Prostate gland (tissue), 2 donors: Measurements from ENCODE around the gene SKAP1. TPM values are rescaled to one million over a fixed set of nuclear protein-coding genes. Genes with fewer than 3 reads are reported as not detected.

Source experiments
- DNase-seq: peaks from one replicate; pipeline ENCODE4 v3.0.0-alpha.2; 2019; ENCODE audit warnings: low spot score
- H3K27ac ChIP-seq, 2 donors: fragments of 200-600 bp; sonication (generic); 2 replicates each; pipeline ENCODE4 v1.5.1; 2017 to 2019
- H3K27me3 ChIP-seq: fragments of 200-600 bp; sonication (generic); replicated peaks from 2 replicates; pipeline ENCODE4 v1.5.1; 2019; ENCODE audit not compliant: insufficient read depth
- H3K36me3 ChIP-seq, 2 donors: fragments of 200-600 bp; sonication (generic); 1 replicate in 1 of 2; 2 replicates in 1 of 2; pipeline versions ENCODE4 v1.5.1 to v1.8.1; 2017 to 2019
- H3K4me1 ChIP-seq: fragments of 200-600 bp; sonication (generic); replicated peaks from 2 replicates; pipeline ENCODE4 v1.5.1; 2019
- H3K4me3 ChIP-seq, 2 donors: fragments of 200-600 bp; sonication (generic); 2 replicates each; pipeline ENCODE4 v1.5.1; 2017 to 2019
- H3K9me3 ChIP-seq: fragments of 200-600 bp; sonication (generic); 2 replicates; pipeline ENCODE4 v1.5.1; 2017
- POLR2A ChIP-seq: fragments of 450-650 bp; IDR thresholded peaks from one replicate; pipeline ENCODE4 v1.6.1; 2016; ENCODE audit warnings: antibody characterized with exemption, mild to moderate bottlenecking
- POLR2AphosphoS5 ChIP-seq: sonication (generic); formaldehyde crosslinking; IDR thresholded peaks from one replicate; pipeline ENCODE4 v1.6.1; 2017; ENCODE audit warnings: antibody characterized with exemption
- WGBS: methylation state at CpG from one replicate; pipeline ENCODE4 v1.1.5; 2018; 5-methylcytosine and 5-hydroxymethylcytosine counted together
- intact Hi-C: fragments of 100-400 bp; cut with DNase I; formaldehyde crosslinking; loops from one replicate; pipeline ENCODE4 v1.14.2; 2022
- total RNA-seq, 2 donors: library from RNA; depleted of rRNA; stranded (reverse); fragments of >200 nt; gene quantifications; one replicate each; pipeline ENCODE4 v1.1.0, GENCODE V29; 2016
- TF ChIP-seq, protein P1 (sequence below), 4 experiments: fragments of 200-600 bp in 2 of 4; fragments of 450-650 bp in 2 of 4; sonication (generic) in 2 of 4; IDR thresholded peaks; 1 replicate in 3 of 4; 2 replicates in 1 of 4; pipeline ENCODE4 v1.5.1; 2016 to 2019; ENCODE audit warnings: antibody characterized with exemption in 4 of 4, mild to moderate bottlenecking in 2 of 4, moderate library complexity in 2 of 4

The SKAP1 gene
- total RNA-seq, 2 donors from 2014 or later: 1.1 to 1.4 TPM

- TF ChIP-seq POLR2A: no peak
- TF ChIP-seq POLR2AphosphoS5: no peak
- TF ChIP-seq, protein P1, sequence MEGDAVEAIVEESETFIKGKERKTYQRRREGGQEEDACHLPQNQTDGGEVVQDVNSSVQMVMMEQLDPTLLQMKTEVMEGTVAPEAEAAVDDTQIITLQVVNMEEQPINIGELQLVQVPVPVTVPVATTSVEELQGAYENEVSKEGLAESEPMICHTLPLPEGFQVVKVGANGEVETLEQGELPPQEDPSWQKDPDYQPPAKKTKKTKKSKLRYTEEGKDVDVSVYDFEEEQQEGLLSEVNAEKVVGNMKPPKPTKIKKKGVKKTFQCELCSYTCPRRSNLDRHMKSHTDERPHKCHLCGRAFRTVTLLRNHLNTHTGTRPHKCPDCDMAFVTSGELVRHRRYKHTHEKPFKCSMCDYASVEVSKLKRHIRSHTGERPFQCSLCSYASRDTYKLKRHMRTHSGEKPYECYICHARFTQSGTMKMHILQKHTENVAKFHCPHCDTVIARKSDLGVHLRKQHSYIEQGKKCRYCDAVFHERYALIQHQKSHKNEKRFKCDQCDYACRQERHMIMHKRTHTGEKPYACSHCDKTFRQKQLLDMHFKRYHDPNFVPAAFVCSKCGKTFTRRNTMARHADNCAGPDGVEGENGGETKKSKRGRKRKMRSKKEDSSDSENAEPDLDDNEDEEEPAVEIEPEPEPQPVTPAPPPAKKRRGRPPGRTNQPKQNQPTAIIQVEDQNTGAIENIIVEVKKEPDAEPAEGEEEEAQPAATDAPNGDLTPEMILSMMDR (IDR thresholded peaks at IDR 0.05): no peak
- Histone ChIP-seq H3K27me3 (no peaks in the 10 kb centered on the region), H3K4me1 (peaks cover 7% of the 10 kb centered on the region), H3K27ac (no peak overlapping the region), H3K4me3 (no peak overlapping the region), H3K9me3 (no peaks in the 10 kb centered on the region), H3K36me3 (no peaks in the 10 kb centered on the region)
- no peak for DNase-seq
- intact Hi-C loops: no loop called here
Observed at GRCh38 chr17:48285614-48286013, 144.4 kb downstream of the SKAP1 start.

DNA sequence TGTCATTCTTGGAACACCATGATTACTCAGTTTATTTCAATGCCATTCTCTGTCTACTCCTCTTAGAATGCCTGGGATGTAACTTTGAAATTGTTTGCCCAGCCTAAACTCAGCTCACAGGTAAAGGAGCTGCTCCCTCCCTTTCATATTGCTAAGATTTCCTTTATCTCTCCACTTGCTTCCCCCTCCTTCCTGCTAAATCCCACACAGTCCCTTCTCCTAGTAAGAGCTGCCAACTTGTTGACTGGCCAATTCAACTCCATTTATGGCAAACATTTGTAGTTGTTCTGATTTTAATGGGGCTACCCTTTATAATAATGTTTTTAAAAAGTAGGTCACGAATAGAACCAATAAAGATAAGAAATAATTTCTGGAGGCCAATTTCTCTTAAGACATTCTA, 146.1 kb downstream of the SKAP1 start:
- H3K27me3 ChIP-seq: no peaks in the 10 kb centered on the region
- DNase-seq: no peak
- intact Hi-C loops: no loop called here
- no peaks in the 10 kb centered on the region for H3K9me3 ChIP-seq
- TF ChIP-seq POLR2AphosphoS5: peak; percentile 19
- TF ChIP-seq, protein P1 (IDR thresholded peaks at IDR 0.05): no peak
- no peak for TF ChIP-seq POLR2A
- WGBS: 8% methylated on average over 1 of the region's 1 CpG
- H3K4me1 ChIP-seq: peaks cover 7% of the 10 kb centered on the region
- no peak overlapping the region for H3K27ac ChIP-seq
- H3K4me3 ChIP-seq: no peak overlapping the region
- no peaks in the 10 kb centered on the region for H3K36me3 ChIP-seq

DNA sequence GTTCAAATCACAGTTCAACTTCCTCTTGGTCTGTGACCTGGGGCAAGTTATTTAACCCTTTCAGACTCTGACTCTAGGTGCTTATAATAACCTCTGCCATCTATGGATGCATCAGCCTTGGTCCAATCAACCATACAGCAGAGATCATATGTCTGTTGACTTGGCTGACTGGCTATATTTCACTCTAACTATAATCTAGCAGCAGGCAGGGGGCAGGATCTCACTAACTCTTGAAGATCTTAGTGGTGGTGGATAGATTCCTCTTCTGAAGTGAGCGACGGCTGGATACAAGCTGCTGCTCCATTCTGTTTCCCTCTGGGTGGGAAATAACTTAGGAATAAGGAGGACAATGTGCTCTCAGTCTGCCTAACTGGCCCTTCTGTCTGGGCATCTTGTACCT, 146.6 kb downstream of the SKAP1 start:
- intact Hi-C loops: no loop called here

DNA sequence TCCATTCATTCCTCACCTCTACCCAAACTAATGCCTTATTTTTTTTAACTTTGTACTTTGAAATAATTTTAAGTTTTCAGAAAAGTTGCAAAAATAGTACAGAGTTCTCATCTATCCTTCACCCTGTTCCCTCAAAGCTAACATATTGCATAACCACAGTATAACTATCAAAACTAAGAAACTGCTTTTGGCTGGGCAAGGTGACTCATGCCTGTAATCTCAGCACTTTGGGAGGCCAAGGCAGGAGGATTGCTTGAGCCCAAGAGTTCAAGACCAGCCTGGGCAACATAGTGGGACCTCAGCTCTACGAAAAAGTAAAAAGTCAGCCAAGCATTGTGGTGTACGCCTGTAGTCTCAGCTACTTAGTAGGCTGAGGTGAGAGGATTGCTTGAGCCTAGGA, 147.7 kb downstream of the SKAP1 start:
- H3K36me3 ChIP-seq: no peaks in the 10 kb centered on the region
- H3K27ac ChIP-seq: no peak overlapping the region
- WGBS: 100% methylated on average over 2 of the region's 2 CpGs
- DNase-seq: no peak
- peaks cover 7% of the 10 kb centered on the region for H3K4me1 ChIP-seq
- H3K27me3 ChIP-seq: no peaks in the 10 kb centered on the region
- TF ChIP-seq POLR2A: no peak
- no peak for TF ChIP-seq POLR2AphosphoS5
- TF ChIP-seq, protein P1 (IDR thresholded peaks at IDR 0.05): no peak
- H3K9me3 ChIP-seq: no peaks in the 10 kb centered on the region
- intact Hi-C loops: no loop called here
- H3K4me3 ChIP-seq: no peak overlapping the region

More for the DNA sequence above, 146.6 kb downstream of the SKAP1 start:
- Histone ChIP-seq H3K4me1 (peaks cover 7% of the 10 kb centered on the region), H3K36me3 (no peaks in the 10 kb centered on the region), H3K4me3 (no peak overlapping the region), H3K27ac (no peak overlapping the region), H3K27me3 (no peaks in the 10 kb centered on the region), H3K9me3 (no peaks in the 10 kb centered on the region)
- WGBS: 29% methylated on average over 2 of the region's 2 CpGs
- TF ChIP-seq, protein P1 (IDR thresholded peaks at IDR 0.05): no peak
- TF ChIP-seq POLR2AphosphoS5 (no peak), POLR2A (no peak)
- no peak for DNase-seq

- Histone ChIP-seq H3K4me3 (no peak overlapping the region), H3K36me3 (no peaks in the 10 kb centered on the region), H3K4me1 (peaks cover 7% of the 10 kb centered on the region), H3K9me3 (no peaks in the 10 kb centered on the region), H3K27ac (no peak overlapping the region), H3K27me3 (no peaks in the 10 kb centered on the region)
- intact Hi-C loops: no loop called here
- TF ChIP-seq POLR2AphosphoS5 (no peak), POLR2A (no peak)
- TF ChIP-seq, protein P1 (IDR thresholded peaks at IDR 0.05): no peak
- 85% methylated on average over 5 of the region's 5 CpGs for WGBS
- no peak for DNase-seq
Observed at GRCh38 chr17:48278760-48279491, 151.1 kb downstream of the SKAP1 start.
